CD4-positive, alpha-beta T cell treated with Interleukin-17A for 1 hour (primary cell): ENCODE results near the gene PSMD13.
"Not testable (repeated sequence)": the region's sequence is repeated elsewhere in the genome, so short reads cannot be mapped to it uniquely, and the experiment has no call there.

Experiments
- DNase-seq: peaks from one replicate; pipeline ENCODE4 v3.0.0-alpha.2; 2020

PSMD13 gene

DNA sequence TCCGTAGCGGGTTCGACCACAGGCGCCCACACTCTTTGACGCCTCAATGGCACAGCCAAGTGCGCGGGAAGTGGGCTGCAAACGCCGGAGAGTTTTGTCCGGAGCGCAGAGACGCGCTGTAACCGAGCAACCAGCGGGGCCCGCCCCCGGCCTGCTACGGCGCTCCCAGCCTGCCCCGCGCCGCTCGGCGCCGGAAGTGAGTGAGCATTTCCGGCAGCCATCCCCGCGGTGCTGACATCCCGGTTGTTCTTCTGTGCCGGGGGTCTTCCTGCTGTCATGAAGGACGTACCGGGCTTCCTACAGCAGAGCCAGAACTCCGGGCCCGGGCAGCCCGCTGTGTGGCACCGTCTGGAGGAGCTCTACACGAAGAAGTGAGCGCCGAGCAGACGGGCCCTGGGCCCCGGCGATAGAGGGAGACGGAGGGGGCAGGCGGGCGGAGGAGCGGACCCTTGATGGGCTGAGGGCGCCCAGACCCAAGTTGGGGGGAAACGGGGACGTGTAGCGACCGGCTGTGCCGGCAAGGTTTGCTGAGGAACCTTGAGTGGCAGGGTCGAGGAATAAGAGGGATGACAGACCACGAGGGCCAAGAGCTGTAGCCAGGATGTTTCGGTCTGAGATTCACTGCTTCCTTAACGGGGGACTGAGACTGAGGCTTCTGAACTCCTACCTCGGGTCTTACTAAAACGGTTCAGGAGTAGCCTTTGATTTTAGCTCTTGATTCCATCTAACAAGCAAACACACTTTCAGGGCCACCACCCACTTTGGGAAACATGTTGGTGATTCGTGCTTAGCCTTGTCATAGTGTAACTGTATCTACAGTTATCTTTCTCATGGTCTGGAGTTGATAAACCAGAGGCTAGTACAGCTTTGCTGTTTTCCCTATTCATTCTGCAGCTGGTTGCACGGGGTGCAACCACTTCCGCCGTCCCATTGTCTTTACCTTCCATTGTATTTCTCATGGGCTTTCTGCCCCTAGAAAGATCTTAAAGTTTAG lies at the start of gene PSMD13:
TSS of gene PSMD13 (plus strand) at position 203 of the 994 bp plus-strand sequence. CDS start at position 277, 74 bp downstream.
- peak; percentile 88 for DNase-seq

DNA sequence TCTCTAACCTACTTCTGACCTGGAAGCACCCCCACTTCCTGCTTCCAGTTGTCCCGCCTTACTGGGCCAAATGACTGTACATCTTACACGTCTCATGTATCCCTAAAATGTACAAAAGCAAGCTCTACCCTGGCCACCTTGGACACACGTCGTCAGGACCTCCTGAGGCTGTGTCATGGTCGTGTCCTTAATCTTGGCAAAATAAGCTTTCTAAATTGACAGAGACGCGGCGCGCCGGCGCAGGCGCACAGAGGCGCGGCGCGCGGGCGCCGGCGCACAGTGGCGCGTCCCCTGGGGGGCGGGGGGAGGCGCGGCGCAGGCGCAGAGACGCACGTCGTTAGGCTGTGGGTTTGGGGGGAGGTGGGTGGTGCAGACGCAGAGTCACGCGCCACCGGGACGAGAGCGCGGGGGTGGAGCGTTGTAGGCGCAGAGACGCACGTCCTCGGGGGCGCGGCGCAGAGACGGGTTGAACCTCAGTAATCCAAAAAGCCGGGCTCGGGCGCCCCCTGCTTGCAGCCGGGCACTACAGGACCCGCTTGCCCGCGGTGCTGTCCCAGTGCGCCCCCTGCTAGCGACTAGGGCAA lies 47.5 kb upstream of the PSMD13 start:
- DNase-seq = not testable (repeated sequence)

DNA sequence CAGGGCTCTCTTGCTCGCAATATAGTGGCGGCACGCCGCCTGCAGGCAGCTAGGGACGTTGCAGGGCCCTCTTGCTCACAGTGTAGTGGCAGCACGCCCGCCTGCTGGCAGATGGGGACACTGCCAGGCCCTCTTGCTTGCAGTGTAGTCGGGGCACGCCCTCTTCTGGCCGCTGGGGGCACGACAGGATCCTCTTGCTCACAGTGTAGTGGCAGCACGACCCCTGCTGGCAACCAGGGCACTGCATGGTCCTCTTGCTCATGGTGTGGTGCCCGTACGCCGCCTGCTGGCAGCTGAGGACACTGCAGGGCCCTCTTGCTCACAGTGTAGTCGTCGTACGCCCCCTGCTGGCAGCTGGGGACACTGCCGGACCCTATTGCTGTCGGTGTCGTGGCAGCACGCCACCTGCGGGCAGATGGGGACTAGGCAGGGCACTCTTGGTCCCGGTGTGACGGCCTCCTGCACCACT lies 46.9 kb upstream of the PSMD13 start:
- peak; percentile 66 for DNase-seq

DNA sequence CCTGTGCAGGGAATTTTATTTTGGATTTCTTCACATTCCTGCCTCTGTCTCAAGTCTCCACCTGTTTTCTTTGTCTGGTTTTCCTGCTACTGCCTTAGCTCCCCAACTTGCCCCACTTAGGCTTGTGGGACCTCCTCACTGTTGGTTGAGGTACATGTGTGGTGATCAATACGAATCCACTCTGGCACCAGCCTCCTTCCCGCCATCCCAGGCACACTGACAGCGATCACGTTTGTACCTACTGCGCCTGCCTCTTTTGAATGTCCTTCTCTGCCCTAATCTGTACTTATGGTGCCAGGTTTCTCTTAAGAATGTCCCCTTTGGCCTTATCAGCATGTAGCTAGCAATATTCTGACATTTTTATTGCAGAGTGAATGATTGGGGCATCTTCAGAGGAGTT lies 46.2 kb upstream of the PSMD13 start:
- not testable (repeated sequence) for DNase-seq

DNA sequence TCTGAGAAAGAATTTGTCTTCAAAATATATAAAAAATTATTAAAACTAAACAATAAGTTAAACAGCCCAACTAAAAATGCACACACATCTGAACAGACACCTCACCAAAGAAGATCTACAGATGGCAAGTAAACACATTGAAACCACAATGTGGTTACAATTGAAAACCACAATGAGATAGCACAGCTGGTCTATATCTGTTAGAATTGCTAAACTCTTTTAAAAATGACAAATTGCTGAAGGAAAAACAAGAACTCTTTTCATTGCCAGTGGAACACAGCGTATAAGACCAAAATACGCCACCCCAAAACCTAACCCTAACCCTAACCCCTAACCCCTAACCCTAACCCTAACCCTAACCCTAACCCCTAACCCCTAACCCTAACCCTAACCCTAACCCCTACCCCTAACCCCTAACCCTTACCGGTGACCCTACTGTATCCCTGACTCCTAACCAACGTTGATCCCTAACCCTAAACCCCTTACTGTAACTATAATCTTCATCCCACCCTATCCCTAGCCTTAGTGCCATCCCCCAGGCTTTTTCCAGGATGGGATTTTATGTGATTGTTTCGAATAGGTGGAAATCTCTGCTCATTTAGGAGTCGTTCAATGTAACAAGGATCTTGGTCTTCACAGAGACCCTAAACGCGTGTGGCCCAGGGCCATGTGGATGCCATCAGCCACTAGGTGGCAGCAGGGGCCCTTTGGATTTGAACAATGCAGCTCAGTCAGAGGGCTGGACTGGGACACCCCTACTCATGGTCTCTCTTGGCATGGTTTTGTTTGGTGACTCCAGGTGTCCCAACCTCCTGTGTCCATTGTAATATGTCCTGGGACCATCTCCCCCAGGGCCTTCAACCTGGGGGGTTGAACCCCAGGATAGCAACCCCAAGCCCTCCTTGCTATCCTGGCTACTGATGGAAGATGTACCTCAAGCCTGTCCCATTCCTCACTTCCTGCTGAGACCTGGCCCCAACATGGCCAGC lies 45.0 kb upstream of the PSMD13 start:
- peak; percentile 50 for DNase-seq

DNA sequence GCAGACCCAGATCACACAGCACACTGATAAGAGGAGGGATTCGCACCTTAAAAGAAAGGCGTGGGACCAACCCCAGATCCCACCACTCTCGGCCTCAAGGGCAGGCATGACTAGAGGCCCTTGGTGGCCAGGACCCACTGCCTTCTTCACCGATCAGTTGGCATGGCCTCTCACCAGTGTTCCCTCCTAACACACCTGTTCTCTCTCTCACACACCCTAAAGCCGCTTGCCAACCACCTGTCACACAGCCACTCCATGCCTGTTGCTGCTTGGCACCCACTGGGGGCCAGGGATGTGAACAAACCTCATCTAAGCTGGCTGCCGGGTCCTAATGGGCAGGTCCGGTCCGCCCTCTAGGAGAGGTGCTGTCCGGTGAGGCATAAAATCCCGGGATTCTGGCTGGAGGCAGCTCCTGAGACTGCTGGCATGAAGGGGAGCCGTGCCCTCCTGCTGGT lies 44.1 kb upstream of the PSMD13 start, which contains the start of gene SCGB1C1:
TSS of gene SCGB1C1 (plus strand) at position 405 of the 455 bp plus-strand sequence. CDS start at position 427, 22 bp downstream.
- not testable (repeated sequence) for DNase-seq

DNA sequence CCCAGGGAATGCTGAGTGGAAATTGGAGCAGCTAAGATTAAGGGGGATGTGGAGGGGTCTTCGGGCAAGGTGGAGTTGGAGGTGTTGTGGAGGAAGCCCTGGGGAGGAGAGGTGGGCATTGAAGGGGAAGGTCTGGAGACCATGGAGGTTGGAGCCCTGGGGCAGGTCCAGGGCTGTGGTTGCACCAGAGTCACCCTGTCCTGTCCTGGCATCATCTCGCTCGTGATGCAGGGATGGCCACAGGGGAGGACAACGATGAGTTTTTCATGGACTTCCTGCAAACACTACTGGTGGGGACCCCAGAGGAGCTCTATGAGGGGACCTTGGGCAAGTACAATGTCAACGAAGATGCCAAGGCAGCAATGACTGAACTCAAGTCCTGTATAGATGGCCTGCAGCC lies 43.3 kb upstream of the PSMD13 start:
- not testable (repeated sequence) for DNase-seq

DNA sequence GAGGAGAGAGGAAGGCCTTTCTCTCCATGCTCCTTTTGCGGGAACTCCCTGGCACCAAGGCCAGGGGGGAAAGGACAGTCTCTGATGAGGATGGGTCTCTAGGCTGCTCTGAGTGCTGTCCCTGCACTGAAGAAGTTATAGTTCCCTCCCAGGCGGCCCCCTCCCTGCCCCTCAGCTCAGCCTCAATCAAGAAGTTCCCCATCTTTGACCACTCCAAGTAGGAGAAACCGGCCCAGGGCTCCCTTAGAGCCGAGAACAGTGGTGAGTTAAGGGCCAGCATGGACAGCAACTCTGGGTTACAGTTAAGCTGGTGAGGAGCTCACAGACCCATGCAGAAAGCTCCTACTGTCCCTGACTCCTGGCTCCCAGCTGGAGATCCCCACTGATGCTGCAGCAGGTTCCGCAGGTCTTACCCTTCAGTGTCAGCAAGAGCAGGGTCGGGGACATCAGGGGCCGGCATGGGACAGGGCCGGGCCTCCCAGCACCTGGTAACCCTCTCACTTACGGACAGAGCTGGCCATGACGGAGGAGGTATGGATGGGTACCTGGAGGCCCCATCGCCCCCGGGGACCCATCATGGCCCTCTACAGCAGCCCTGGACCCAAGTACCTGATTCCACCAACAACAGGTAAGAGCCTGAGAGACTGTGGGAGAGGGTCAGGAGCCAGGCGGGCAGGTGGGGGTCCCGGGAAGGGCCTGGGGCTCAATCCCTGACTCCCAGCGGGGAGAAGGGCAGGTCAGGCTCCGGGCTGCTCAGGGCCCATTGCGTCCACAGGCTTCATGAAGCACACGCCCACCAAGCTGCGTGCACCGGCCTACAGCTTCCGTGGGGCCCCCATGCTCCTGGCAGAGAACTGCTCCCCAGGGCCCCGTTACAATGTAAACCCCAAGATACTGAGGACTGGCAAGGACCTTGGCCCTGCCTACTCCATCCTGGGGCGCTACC lies 39.7 kb upstream of the PSMD13 start:
- DNase-seq = no peak

DNA sequence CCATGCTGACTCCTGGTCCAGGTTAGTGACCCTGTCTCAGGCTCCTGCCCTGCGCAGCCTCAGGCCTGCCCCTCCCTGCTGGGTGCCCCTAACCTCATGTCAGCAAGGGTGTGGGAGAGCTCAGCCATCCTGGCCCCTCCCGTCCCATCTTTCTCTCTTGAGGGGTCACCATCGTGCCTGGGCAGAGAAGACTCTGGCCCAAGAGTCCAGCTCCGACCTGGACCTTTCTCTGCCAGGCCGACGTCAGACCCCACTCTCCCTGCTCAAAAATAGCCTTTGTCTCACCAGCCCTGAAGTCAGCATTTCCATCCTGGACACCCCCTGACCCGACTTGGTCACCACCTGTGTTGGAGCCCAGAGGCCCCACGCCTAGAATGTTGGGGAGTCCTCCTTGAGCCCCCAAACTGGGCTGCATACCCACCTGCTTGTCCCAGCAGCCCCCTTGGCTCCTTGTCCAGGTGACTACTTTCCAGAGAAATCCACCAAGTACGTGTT lies 39.0 kb upstream of the PSMD13 start:
- no peak for DNase-seq

DNA sequence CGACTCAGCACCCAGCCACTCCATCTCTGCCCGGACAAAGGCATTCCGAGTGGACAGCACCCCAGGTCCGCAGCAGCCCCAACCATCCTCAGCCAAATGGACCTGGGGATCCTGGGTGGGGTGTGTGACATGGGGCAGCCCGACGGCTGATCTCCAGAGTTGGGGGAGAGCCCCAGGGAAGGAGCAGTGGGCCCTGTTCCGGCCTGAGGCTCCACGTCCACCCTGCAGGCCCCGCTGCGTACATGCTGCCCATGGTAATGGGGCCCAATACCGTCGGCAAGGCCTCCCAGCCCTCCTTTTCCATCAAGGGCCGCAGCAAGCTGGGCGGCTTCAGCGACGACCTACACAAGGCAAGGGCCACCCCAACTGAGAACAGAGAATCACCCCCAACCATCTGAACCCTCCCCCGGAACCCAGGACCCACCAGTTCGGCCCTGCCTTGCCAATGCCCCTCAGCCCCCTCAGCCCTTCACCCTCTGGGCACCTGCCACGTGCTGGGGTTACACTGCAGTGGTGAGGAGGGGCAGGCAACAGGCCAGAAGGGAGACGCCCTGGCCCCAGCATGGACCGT lies 38.5 kb upstream of the PSMD13 start:
- DNase-seq = no peak

DNA sequence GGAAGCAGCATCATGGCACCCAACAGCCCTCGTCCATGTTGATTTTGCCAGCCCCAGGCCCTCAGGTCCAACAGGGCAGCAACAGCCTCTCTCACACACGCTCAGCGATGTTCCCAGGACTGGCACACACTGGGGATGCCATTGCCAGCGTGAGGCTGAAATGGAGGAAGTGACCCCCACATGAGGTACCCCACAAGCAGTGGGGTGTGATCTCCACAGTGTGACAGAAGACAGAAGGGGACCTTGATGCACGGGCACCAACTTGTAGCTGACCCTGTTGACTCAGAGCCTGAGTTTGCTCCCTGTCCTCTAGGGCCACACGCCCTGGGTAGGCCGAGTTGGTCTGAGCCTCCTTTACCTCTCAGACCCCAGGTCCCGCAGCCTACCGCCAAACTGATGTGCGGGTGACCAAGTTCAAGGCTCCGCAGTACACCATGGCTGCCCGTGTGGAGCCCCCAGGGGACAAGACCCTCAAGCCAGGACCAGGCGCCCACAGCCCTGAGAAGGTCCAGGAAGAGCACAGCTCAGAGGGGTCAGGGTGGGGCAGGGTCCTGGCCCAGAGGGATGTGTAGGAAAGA lies 37.7 kb upstream of the PSMD13 start:
- no peak for DNase-seq

DNA sequence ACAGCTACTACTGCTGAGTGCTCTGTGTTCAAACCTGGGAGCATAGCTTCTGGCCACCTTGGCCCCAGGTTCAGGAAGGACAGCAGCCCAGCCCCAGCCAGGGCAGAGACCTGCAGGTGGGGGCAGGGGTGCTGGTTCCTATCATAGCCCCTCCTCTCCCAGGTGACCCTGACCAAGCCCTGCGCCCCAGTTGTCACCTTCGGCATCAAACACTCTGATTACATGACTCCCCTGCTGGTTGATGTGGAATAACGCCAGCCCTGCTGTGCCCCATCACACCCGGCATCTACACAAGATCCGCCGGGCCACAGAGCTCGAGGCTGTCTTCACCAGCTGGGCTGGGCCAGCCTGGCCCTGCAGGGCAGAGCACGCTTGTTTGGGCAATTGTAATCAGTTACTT lies 37.0 kb upstream of the PSMD13 start:
- no peak for DNase-seq

DNA sequence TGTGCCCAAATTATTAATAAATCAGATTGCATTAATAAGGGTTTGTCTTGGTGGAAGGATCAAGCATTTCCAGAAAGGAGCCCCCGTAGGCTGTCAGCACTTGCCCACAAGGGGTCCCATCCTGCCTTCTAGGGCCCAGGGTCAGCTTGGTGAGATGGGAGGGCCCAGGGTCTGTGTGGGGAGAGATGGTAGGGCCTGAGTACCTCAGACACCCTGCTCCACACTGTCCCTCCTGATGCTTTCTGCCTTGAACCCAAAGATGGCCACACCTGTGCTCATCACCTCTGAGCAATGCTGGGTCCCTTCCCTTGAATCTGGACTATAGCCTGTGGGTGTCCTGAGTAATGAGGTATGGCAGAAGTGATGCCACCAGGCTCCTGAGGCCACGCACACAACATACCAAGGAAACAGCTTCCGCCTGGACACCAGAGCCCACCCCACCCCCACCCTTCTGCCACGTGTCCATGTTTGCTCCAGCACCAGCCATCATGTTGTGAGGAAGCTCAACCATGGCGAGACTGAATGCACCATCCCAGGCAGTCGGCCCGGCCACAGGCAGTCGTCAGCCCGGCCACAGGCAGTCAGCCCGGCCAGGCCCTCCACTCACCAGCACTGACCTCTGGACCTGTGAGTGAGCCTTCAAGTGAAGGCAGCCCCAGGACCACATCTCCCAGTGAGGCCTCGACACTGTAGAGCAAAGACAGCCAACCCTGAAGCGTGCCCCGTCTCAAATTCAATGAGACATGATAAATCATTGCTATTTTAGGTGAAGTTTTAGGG lies 36.4 kb upstream of the PSMD13 start:
- no peak for DNase-seq

DNA sequence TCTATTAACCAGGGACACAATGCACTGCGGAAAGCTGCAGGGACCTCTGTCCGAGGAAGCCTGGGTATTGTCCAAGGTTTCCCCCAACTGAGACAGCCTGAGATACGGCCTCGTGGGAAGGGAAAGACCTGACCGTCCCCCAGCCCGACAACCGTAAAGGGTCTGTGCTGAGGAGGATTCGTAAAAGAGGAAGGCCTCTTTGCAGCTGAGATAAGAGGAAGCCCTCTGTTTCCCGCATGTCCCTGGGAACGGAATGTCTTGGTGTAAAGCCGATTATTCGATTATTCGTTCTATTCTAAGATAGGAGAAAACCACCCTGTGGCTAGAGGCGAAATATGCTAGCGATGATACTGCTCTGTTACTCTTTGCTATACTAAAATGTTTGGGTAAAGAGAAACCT lies 34.8 kb upstream of the PSMD13 start:
- no peak for DNase-seq

DNA sequence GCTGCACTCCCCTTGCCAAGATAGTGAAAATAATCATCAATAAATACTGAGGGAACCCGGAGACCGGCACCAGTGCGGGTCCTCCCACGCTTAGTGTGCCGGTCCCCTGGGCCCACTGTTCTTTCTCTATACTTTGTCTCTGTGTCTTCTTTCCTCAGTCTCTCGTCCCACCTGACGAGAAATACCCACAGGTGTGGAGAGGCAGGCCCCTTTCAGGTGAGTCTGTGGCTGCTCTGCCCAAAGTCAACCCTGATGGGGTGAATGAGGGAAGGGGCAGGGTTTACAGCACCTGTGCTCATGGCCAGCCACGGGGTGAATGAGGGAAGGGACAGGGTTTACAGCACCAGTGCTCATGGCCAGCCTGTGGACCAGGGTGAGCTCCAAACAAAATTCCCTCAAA lies 34.3 kb upstream of the PSMD13 start:
- no peak for DNase-seq

DNA sequence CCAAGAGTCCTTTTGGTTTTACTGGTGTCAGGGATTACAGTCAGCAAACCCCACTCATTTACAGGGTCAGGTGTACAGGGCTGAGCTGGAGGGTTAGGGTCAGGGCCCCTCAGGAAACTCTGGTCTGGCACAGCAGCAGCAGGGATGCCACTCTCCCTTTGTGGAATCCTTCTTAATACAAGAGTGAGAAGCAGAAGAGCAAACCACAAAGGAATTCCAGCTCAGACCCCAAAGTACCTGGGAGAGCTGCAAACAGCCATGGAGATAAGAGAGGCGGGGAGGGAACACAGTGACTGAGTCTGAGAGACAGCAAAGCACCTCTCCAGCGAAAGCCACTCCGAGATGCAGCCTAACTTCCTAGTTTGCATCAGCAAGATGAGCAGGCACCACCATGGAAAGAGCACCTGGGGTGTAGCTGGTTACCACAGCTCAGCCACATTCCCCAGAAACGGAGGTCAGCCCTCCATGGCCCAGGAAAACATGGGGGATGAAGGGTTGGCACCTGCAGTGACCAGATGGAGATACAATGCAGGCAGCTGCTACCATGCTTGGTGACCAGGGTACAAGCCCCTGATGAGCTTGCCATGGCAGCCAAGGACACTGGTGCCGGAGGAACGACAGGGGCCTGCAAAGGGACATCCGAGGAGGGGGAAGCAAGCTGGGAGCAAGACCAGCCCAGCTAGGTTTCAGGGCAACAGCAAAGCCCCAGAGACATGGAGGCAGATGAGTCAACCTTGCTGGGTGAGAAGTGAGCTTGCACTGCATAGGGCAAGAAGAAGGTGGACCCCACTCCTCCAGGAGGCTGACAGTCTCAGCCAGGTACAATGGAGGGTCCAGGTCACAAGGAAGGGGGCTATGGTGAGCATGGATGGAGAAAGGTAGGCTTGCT lies 33.5 kb upstream of the PSMD13 start:
- no peak for DNase-seq

DNA sequence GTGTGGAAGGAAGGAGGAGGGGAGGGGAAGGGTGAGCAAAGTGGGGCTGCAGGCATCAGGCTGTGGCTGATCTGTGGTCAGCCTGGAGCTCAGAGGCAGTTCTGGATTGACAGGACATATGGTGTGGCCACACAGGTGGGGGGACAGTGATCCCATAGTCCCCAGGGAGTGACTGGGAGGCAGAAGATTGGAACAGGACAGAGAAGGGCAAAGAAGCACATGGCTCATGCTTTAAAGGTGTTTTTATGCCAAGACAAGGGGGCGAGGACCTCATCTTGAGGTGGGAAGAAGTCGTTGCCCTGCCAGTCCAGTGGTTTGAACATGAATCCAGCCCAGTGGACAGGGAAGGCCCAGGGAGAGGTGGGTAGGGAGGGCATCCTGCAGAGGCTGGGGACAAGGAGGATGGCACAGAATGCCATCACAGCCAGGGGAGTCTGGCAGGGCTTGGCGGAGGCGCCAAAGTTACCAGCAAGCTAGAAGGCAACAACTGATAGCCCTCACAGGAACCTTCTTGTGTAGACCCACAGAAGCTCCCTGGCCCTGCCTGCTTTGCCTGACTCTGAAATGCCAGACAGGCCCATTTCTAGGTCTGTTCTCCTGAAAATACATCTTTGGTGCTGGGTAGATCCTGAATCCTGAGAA lies 32.7 kb upstream of the PSMD13 start:
- DNase-seq = no peak

DNA sequence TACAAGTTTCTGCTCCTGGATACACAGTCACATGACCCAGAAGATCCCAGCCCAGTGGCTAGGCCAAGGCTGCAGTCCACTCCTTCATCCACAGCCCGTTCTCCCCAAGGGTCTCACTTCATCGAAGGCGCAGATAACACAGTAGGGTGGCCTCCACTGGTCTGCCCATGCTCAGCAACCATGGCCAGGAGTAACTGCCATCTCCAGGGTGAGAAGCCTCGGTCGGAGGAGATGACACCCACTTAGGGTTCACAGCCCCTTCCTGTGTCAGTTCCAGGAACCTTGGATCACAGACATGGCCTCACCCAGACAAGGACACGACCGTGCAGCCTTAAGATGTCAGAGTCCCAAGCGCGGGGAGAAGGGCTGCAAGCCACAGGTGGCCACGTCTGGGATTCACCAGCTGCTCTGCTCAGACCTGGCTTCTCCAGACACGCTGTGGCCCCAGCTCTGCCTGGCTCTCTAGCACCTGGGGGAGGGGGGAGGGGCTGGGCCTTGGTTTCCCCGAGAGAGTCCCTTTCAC lies 32.1 kb upstream of the PSMD13 start:
- no peak for DNase-seq
